Dermis blood vessel endothelial cell (primary cell): ENCODE data around the gene PIMREG. TPM values are rescaled to one million over a fixed set of nuclear protein-coding genes. Genes with fewer than 3 reads are reported as not detected.
A peak's percentile ranks its signal among the peaks of the same experiment; 100 is the strongest.

ENCODE experiments used
- DNase-seq: peaks from one replicate; pipeline ENCODE4 v3.0.0; 2010
- total RNA-seq: library from RNA; depleted of rRNA; stranded (reverse); fragments of >200 nt; gene quantifications from 2 replicates; pipeline ENCODE4 v1.2.3, GENCODE V29; 2014

PIMREG gene
- total RNA-seq, 1 donor from 2014 or later = 7.8 TPM

DNA sequence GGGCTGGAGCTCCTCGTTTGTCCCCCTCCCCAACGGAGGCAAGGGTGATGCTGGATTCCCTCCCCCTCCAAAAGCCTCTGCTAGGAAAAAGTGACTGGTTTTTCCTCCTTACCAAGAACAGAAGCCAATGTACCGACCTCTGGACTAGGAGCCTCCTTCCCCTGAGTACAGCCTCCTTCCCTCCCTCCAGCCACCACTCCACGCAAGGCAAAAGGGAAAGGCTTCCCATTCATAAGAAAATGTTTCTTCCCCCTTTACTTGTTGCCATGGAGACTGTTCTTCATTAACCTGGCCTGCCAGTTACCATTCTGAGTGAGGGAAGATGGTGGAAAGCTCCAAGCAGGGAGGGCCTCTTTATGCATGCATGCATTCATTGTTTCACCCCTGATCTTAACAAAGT, 4.3 kb upstream of the PIMREG start:
- no peak for DNase-seq

DNA sequence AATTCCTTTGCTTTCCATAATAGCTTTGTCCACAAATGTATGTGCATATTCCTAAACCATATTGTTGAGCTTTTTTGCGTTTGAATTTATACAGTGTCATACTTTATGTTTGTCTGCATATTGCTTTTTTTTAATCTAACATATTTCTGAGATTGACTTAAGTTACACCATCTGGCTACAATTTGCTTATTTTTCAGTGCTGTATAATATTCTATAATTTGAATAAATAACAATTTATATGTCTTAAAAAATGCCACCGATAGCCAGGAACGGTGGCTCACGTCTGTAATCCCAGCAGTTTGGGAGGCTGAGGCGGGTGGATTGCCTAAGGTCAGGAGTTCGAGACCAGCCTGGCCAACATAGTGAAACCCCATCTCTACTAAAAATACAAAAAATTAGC, 1.5 kb upstream of the PIMREG start:
- DNase-seq = no peak

DNA sequence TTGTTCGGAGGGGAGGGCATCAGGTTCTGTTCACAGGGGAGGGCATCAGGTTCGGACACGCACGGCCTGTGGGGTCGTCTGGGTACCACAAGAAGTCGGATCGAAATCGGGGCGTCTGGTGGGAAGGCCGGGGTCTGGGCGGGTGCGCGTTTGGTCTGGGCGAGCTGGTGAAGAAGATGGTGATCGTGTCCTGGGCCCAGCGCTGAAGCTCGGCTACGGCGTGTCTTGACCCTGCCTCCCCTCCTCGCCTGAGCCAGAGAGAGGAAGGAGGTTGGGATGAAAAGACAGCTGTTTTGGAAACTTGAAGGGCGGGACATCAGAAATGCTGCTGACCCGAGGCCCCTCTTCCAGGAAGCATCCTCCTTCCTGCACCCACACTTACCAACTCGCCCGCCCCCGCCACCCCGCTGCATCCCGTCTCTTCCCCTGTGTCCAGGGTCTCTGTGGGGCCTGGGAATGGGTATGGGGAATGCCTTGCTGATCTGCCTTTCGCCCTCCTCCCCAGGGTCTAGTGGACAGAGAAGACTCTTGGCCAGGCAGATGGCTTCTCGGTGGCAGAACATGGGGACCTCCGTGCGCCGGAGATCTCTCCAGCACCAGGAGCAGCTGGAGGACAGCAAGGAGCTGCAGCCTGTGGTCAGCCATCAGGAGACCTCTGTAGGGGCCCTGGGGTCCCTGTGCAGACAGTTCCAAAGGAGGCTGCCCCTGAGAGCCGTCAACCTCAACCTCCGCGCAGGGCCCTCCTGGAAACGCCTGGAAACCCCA, 498 bp downstream of the PIMREG start:
- no peak for DNase-seq

DNA sequence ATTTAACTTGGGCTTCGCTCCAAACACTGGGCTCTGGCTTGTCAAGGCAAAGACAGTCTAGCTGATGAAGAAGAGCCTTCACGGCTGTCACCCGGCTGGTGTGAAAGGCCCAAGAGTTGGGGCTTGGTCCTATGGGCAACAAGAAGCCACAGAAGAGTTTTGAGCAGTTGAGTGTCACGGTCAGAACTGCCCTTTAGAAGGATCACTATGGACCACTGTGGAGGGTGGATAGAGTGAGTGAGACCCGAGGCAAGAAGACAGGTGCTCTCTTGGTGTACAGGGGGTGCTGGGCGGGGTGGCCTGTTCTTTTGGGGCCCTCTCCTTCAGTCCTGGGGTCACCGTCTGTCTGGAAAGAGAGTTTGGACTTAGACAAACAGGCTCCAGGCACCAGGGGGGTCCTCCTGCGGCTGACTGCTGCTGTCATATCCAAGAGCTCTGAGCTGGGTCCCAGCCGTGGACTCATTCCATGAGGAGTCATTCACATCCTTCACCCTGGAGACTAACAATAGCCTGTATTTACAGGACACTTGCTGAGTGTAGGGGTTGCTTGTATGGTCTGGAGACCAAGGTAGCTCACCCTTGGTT, 2.4 kb downstream of the PIMREG start:
- DNase-seq = no peak

DNA sequence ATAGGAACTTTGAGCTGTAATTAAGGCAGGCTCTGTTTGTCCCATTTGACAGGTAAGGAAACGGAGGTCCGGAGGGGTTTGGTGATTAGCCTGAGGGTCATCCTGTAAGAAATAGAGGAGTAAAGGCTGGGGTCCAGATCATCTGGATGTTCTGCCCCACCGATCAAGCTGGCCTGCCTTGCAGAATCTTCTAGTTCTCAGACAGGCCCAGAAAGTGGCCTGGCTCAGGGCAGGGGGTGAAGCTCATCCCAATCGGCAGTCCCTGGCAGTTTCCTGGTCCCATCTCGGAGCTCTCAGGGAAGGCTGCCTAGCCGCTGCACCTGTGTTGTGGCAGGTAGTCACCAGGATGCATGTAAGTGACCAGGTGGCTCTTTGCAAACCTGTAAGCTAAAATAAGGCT, 4.2 kb downstream of the PIMREG start:
- no peak for DNase-seq

DNA sequence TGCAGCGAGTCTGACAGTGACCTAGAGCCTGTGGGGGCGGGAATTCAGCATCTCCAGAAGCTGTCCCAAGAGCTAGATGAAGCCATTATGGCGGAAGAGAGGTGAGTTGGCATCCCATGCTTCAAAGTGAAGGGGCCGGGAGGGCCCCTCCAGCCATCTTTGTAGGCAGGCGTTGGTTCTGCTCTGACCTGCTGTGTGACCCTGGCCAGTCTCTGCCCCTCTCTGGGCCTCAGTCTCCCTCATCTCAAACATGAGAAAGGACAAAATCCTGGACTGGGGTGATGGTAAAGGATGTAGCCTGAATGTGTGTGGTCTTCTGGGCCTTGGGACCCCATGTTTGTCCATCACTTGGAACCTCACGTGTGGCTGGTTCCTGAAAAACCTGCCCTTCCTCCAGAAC, 5.1 kb downstream of the PIMREG start:
- no peak for DNase-seq

DNA sequence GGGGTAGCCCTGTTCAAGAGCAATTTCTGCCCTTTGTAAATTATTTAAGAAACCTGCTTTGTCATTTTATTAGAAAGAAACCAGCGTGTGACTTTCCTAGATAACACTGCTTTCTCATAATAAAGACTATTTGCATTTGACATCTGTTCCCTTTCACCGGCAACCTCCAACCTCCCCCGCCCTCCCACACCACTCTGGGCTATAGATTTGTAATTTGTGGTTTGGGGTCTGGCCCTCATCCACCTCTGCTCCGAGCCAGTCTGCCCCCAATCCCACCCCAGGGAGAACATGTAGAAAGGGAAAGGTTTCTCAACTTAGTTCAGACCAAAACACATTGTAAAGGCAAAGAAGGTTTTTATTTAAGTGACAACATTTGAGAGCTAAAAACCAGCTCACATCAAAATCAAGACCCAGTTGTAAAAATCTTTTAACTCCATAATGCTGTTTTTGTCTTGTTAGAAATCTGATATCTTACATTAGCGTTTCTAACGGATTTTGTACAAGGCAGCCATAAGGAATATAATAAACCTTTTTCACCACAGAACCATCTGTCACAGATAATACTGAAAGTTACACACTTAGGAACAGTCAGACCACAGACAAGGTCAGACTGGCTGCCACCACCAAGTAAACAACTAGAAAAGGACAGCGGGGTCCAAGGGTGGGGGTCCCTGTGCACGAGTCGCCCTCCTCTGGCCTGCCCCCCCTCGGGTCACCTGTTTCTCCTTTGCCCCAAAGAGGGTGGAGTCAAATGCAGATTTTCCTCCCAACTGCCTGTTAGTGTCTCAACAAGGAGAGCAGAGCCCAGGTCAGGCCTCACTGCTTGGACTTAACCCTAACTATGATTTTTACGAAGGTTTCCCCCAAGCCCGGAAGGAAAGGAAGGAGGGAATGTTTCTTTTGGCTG, 6.9 kb downstream of the PIMREG start:
- DNase-seq = peak; percentile 16

DNA sequence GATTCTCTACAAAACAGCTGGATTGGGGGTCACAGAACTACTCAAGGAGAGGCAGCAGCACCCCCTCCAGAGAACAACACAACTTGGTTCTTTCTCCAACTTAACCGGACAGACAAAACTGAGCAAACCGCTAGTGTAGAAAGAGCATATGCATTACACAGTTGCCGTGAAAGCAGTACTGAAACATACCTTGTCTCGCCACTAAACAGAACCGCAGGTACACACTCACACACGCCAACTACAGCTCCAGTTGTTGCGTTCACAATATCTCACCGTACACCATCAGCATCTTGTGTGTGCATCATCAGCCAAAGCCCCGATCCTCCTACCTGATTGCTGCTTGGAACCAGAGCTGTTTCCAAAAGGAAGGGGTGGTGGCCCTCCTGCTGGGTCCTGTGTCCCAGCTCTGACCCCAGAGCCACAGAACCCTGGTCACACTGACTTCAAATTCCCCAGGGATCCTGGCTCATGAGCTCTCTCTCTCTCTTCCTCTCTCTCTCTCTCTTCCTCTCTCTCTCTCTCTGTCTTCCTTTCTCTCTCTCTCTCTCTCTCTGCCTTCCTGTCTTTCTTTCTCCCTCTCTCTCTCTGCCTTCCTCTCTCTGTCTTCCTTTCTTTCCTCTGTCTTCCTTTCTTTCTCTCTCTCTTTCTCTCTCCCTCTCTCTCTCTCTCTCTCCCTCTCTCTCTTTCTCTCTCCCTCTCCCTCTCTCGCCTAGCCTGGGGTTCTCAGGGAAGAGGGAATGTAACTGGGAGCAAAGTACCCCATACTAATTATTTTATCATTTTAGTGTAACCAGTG, 8.4 kb downstream of the PIMREG start:
- no peak for DNase-seq

DNA sequence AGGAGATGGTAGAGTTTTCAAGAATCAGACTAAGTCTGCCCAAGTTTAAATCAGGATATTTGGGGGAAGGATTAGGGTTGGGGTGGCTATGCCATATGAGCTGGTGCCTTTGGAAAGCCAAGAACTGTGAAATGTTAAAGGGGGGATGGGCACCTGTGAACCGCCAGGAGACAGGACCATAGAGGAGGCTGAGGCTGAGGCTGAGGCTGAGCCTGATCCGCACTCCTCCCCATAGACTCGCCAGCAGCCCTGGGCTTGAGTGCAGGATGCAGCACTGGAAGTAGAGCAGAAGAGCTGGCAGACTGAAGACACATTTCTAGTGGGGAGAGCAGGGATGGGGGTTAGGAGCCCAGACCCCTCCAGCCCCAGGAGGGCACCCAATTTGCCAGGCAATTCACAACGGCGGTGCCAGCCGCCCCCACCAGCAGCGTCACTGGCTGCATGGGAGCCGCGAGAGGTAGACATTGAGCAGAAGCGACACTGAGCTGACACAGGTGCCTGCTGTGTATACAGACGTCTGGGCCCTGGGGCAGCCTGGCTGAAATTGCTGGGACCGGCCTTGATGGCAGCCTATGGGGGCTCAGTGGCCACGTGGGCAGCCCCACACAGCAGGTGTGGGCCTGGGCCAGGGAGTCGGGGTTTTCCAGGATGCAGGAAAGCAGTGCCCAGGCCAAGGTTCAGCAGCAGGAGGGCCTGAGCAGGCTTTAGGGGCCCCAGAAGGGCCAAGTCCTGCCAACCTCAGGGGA, 9.2 kb downstream of the PIMREG start:
- no peak for DNase-seq

DNA sequence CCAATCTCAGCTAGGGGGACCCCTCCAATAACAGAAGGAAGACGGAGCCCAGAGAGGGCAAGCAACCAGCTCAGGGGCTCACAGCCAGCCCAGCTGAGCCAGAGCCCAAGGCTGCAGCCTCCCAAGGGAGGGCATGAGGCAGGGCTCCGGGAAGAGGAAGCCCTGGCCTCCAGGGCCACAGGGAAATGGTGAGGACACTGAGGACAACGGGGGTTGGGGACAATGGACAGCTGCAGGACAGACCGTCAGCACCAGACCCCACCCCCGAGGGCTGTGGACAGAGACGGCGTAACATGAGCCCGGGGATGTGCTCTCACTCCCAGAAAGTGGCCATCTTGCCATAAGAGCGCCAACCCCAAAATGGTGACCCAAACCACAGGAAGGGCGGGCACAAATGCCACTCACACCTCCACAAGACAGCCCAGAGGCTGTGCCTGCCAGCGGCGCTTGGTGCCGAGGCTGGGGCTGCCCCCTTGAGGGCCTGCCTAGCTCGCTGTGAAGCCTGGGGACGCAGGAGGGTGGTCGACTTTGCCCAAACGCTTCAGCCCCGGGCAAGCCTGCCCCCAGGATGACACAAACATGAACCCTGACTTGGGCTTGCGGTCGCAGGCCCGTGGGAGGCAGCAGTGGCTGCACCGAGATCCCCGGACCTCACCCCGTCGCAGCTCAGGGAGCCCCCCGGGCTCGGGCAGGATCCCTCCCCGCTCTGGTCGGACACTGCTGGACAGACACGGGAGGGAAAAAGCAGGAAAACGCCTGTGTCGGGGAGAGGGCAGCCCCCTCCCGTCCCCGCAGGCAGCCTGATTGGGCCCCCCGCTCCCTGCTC, 10.5 kb downstream of the PIMREG start:
- DNase-seq = no peak

DNA sequence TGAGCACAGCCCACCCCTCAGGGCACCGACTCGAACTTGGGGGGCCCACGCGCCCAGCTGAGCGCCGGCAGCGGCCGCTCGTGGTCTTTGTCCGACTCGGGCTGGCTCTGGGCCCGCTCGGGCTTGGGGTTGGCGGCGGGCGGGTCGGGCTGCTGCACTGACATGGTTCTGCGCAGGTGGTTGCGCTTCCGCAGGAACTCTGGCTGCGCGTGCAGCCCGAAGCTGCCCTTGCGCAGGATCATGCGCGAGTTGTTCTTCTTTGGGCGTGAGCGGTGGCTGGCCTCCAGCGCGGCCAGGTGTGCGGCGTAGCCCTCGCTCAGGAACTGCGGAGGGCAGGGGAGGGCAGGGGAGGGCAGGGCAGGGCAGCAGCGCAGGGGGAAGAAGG, 11.1 kb downstream of the PIMREG start:
- peak; percentile 62 for DNase-seq

DNA sequence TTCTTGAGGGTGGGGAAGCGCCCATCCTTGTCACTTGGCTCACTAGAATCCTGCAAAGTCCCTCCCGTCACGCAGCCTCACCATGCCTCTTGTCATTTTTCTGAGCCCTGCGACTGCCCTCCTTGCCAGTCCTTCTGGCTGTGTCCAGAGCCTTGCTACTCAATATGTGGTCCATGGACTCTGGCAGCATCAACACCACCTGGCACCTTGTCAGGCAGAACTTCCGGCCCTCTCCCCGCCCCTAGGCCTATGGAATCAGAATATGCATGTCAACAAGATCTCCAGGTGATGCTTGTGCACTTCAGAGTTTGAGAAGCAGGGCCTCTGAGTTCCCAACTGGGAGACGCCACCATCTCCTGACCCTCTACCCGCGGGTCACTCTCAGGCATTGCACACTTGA, 12.1 kb downstream of the PIMREG start:
- DNase-seq = no peak

DNA sequence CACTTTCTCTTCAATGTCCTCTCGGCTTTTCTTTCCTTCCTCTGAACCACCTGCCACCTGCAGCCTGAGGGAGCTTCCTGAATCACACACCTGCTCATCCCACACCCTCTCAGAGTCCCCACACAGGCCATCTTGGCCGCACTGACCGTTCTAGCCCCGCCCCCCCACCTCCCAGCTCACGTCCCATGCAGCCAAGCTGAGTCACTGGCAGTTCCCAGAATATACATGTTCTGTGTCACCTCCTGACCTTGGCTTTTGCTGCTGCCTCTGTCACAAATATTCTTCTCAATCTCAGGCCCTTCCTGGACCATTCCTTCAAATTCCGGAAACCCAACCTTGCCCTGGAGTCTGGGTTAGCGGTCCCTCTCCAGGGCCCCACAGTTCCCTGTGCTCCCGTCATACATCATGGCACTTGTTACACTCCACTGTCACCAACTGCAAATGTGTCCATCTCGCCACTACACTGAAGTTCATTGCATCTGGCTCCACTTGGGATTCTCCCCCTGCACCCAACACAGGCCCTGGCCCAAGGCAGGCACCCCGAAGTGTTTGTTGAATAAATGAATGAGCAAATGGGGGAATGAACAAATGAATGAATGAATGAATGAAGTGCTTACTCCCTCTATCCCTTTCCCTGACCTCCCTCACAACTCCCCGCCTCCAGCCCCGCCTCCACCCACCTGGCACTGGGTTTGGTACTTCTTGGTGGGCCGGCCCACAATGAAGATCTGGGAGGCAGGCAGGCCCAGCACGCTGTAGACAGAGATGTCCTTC, 12.8 kb downstream of the PIMREG start:
- DNase-seq = peak; percentile 71

DNA sequence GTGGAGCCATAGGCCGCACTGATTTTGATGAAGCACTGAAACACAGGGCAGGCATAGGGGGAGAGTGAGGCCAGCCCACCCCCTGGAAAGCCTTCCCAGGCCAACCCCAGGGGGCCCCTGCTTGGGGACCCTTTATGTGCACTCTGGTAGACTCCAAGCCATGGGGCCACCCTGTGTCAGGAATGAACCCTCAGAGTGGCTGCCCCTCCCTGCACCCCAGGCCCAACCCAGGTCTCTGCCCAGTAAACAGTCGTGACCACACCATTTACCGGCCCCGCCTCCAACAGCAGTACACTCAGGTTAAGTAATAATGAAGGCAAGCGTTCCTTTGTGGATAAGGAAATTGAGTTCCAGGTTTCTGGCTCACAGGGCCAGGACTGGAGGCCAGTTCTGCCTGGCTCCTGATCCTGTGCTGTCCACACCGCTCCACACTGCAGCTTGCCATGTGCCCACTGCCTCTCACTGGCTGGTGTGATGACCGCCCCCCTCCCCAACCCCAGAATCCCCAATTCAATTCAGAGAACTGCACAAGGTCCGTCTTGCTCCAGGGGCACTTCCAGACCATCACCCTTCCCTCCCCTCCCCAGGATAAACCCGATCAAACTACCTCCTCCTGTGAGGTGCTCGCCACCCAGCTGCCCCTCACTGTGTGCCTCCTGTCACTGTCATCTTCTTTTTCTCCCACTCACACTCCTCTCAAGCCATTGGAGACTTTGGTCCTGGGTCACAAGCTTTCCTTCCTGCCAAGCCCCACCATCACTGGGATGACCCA, 13.6 kb downstream of the PIMREG start:
- no peak for DNase-seq

DNA sequence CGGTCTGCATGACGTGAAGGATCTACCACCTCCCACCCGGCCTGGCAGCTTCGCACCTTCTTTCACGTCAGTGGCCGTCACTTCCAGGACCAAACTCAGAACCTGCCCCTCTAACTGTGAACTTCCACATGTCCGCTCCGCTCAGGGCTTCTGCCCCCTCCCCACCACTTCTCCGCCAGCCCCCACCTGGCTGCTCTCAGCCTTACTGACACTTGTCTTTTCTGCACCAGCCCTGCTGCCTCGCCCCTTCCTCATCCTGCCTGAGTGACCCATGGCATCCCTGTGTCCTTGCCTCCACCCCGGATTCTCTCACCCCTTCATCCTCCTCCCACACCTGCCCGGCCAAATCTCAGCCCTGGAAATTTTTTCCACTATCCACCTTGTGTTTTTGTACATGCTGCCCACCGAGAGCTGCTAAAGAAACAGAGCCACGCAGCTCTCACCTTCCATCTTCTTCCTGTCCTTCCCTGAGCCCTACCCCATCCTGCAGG, 14.2 kb downstream of the PIMREG start:
- DNase-seq = no peak

DNA sequence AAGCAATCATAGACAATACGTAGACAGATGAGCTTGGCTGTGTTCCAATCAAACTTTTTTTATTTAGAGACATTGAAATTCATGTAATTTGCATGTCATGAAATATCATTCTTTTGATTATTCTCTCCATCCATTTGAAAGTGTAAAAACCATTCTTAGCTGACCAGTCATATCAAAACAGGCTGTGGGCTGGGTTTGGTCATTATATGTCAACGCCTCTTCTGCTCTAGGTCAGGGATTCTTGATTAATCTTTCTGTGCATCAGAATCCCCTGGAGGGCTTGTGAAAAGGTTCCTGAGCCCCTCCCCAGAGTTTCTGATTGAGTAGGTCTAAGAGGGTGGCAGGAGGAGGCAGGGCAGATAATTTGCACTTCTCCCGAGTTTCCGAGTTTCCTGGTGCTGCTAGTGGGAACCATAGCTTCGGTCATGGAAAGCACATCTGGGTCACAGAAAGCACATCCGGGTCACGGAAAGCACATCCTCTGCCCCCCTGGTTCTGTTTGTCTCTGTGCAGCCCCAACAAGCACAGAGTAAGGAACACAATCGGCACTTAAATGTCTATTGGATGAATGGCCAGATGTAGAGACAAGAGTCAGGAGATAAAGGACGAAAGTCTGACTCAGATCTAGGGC, 16.4 kb downstream of the PIMREG start:
- DNase-seq = no peak

DNA sequence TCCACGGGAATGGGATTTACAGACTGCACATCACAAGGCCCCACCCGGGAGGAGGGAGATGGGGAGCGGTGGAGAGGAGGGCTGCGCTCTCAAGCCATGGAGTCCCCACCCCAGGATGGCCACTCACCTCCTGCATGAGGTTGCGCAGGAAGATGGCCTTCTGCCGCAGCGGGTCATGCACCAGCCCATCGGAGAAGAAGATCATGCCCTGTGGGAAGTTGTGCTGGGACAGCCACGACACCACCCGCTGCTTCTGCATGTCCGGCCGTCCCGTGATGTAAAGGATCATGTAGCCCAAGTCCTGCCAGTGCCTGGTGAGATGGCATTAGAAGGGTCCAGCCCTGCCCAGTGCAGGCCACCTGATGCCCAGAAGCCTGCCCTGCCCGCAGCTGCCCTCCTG, 17.0 kb downstream of the PIMREG start:
- DNase-seq = no peak

DNA sequence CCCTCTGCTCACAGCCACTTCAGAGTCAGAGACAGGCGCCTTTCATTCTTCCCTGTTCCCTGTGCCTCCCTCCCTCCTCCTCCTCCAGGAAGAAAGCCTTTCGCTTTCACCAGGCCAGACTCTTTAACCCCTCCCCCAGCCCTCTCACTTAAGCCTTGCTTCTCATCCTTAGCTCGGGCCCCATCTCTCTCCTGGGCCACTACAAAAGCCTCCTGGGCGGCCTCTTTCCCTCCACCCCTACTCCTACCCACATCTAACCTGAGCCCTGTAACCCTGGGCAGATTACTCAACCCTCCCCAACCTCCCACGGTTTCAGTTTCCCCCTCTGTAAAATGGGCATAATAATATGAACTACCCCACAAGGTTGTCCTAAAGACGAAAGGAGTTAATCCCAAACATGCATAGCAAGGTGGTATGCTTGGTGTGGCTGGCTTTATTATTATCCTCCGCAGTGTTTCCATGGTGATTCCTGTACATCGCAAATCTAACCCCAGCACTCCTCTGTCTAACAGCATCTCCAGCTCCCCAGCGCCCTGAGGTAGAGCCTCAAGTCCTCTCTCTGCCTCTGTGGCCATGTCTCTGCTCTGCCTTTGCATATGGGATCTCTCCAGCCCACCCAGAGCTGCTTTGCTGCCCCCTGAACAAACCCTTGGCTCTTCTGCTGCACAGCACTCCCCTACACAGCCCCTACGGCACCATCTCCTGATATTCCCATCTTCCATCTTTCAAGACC, 17.7 kb downstream of the PIMREG start:
- no peak for DNase-seq
